ENCODE measurements around the gene C1orf174.

- TF ChIP-seq EZH2 (IDR thresholded peaks at IDR 0.05; ENCODE audit: borderline replicate concordance) (no peak), EZH2phosphoT487 (IDR thresholded peaks at IDR 0.05; ENCODE audit: low read depth, severe bottlenecking, unreplicated experiment) (no peak)
- TF ChIP-seq, protein P1, sequence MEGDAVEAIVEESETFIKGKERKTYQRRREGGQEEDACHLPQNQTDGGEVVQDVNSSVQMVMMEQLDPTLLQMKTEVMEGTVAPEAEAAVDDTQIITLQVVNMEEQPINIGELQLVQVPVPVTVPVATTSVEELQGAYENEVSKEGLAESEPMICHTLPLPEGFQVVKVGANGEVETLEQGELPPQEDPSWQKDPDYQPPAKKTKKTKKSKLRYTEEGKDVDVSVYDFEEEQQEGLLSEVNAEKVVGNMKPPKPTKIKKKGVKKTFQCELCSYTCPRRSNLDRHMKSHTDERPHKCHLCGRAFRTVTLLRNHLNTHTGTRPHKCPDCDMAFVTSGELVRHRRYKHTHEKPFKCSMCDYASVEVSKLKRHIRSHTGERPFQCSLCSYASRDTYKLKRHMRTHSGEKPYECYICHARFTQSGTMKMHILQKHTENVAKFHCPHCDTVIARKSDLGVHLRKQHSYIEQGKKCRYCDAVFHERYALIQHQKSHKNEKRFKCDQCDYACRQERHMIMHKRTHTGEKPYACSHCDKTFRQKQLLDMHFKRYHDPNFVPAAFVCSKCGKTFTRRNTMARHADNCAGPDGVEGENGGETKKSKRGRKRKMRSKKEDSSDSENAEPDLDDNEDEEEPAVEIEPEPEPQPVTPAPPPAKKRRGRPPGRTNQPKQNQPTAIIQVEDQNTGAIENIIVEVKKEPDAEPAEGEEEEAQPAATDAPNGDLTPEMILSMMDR (IDR thresholded peaks at IDR 0.05; ENCODE audit: poor library complexity): no peak
Measured at GRCh38 chr1:3893190-3893589, 6.9 kb downstream of the C1orf174 start.

Measured in hepatocyte (in vitro differentiated cells).